Fibroblast of skin of abdomen (primary cell): ENCODE measurements around the gene PDRG1.

Experiments
- DNase-seq: peaks from one replicate; pipeline ENCODE4 v3.0.0-alpha.2; 2013

PDRG1 gene

DNA sequence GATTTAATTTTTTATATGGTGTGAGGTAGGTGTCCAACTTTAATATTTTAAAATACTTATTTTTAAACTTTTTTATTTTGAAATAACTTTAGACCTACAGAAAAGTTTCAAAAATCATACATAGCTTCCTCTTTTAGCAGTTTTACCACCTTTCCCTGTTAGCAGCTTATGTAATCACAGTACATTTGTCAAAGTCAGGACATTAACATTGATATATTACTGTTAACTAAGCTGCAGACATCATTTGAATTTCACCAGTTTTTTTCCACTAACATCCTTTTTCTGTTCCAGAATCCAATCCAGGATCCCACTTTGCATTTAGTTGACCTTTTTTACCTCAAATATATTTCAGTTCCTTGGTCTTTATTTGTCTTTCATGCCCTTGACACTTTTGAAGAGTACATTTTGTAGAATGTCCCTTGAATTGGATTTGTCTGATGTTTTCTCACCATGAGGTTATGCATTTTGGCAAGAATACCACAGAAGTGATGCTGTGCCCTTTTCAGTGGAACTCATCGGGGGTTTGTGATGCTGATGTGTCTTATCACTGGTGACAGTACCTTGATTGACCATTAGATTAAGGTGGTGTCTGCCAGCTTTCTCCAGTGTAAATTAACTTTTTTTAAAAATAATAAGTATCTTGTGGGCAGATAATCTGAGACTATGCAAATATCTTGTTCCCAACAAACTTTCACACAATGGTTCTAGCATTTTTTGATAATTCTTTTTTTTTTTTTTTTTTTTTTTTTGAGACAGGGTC lies 48.0 kb downstream of the PDRG1 start:
- DNase-seq, result no peak

DNA sequence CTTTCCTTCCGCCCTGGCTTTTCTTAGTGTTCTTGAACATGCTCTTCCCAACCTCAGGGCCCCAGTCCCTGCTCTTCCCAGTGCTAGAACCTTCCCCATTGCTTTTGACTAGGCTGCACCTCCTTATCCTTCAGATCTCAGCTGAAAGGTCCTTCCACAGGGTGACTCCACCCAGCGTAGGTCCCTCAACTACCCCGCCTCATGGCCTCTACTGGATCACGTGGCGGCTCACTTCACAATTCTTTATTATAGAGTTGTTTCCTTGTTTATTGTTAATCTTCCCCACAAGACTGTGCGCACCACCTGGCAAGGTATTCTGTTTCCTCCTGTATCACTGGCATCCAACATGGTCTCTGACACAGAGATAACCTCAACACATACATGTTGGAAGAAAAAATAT lies 50.2 kb downstream of the PDRG1 start:
- no peak for DNase-seq

DNA sequence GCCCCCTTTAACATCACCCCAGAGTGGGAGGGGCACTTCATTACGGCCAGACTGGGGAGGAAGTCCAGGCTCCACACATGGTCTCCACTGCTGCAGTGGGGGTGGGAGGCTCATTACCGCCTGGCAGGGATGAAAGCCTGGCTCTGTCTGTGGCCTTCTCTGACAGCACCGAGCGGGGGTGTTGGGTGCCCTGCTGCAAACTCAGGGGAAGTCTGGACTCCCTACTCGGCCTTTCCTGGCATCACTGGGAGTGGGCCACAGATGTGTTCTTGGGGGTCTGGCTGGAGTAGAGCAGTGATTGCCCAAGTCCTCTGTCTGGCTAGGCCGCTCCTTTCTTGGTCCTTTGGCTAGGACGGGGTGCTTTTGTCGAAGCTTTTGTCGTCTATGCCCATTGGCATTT lies 54.3 kb downstream of the PDRG1 start:
- DNase-seq, result no peak

DNA sequence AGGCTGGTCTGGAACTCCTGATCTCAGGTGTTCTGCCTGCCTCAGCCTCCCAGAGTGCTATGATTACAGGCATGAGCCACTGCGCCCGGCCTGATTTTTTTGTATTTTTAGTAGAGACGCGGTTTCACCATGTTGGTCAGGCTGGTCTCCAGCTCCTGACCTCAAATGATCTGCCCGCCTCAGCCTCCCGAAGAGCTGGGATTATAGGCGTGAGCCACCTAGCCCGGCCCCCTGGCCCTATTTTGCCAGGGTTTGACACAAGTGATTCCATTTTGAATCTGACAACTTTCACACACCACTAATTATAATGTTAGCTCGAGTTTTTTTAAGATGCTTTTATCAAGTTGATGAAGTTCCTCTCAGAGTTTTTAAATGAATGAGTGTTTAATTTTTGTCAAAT lies 55.8 kb downstream of the PDRG1 start:
- no peak for DNase-seq

DNA sequence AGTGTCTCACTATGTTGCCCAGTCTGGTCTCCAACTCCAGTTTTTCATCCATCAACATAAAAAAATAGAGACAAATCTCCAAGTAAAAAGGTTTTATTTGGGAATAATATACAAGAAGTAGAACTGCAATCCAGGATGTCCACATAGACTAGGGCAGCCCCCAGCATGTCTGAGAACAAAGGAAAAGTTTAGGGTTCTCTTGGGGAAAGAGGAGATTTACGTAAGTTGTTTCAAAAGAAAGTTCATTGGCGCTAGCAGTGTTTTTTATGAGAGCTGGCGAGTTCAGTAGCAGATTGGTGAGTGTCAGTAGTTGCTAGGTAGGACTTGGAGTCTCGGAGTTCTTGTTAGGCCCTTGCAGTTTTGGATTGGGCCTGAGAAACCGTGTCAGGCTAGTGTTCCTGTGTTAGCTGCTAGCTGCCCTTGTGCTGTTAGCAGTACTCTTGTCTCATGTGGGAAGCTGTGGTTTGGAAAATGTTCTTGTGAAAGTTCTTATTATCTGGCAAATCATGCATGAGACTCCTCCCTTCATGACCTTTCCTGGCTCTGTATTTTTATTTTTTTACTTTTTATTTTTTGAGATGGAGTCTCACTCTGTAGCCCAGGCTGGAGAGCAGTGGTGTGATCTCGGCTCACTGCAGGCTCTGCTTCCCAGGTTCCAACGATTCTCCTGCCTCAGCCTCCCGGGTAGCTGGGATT lies 56.7 kb downstream of the PDRG1 start:
- peak; percentile 8 for DNase-seq
